ENCODE results near the gene ZC3H18.
A peak's percentile ranks its signal among the peaks of the same experiment; 100 is the strongest.

ZC3H18 gene

GRCh38 chr16:88549671-88550245, 20.4 kb upstream of the ZC3H18 start:
- DNase-seq (ENCODE audit: low read depth), result no peak

GRCh38 chr16:88550246-88550661, 19.9 kb upstream of the ZC3H18 start:
- DNase-seq (ENCODE audit: low read depth), result no peak

GRCh38 chr16:88552166-88552565, 18.0 kb upstream of the ZC3H18 start:
- no peak for DNase-seq (ENCODE audit: low read depth)

- DNase-seq (ENCODE audit: low read depth), result no peak
Observed at GRCh38 chr16:88552815-88553214, 17.4 kb upstream of the ZC3H18 start.

GRCh38 chr16:88553739-88554138, 16.5 kb upstream of the ZC3H18 start:
- DNase-seq (ENCODE audit: low read depth), result no peak

- no peak for DNase-seq (ENCODE audit: low read depth)
Observed at GRCh38 chr16:88554711-88555264, 15.4 kb upstream of the ZC3H18 start.

- no peak for DNase-seq (ENCODE audit: low read depth)
Observed at GRCh38 chr16:88556294-88556988, 13.8 kb upstream of the ZC3H18 start.

- DNase-seq (ENCODE audit: low read depth), result no peak
Observed at GRCh38 chr16:88558457-88559442, 11.5 kb upstream of the ZC3H18 start.

- DNase-seq (ENCODE audit: low read depth), result no peak
Observed at GRCh38 chr16:88560714-88561484, 9.3 kb upstream of the ZC3H18 start.

GRCh38 chr16:88561485-88562359, 8.5 kb upstream of the ZC3H18 start:
- DNase-seq (ENCODE audit: low read depth), result peak; percentile 41

GRCh38 chr16:88566158-88566557, 4.0 kb upstream of the ZC3H18 start:
- peak; percentile 41 for DNase-seq (ENCODE audit: low read depth)

GRCh38 chr16:88568710-88569613, 1.2 kb upstream of the ZC3H18 start:
- no peak for DNase-seq (ENCODE audit: low read depth)

- DNase-seq (ENCODE audit: low read depth), result no peak
Observed at GRCh38 chr16:88569614-88569984, 604 bp upstream of the ZC3H18 start.

GRCh38 chr16:88570691-88571092, 489 bp downstream of the ZC3H18 start:
- DNase-seq (ENCODE audit: low read depth), result peak; percentile 27

- DNase-seq (ENCODE audit: low read depth), result no peak
Observed at GRCh38 chr16:88575251-88575650, 5.0 kb downstream of the ZC3H18 start.

GRCh38 chr16:88576307-88576706, 6.1 kb downstream of the ZC3H18 start:
- DNase-seq (ENCODE audit: low read depth), result no peak

- DNase-seq (ENCODE audit: low read depth), result no peak
Observed at GRCh38 chr16:88577166-88577565, 7.0 kb downstream of the ZC3H18 start.

- DNase-seq (ENCODE audit: low read depth), result no peak
Observed at GRCh38 chr16:88578446-88579313, 8.5 kb downstream of the ZC3H18 start.

GRCh38 chr16:88580371-88580770, 10.2 kb downstream of the ZC3H18 start:
- no peak for DNase-seq (ENCODE audit: low read depth)
